H1 (cell line): ENCODE measurements around the gene ZNF423. TPM values are rescaled to one million over a fixed set of nuclear protein-coding genes. Genes with fewer than 3 reads are reported as not detected.

ENCODE experiments used
- CTCF ChIA-PET: fragments of 300-600 bp; sonication (Branson Sonifier 250); formaldehyde crosslinking; loops from one replicate; lab custom pipeline; 2021; ENCODE audit not compliant: partially characterized antibody; lab: Charles Lee
- POLR2A ChIA-PET: fragments of 300-600 bp; sonication (Branson Sonifier 250); formaldehyde crosslinking; loops from one replicate; lab custom pipeline; 2021; ENCODE audit warnings: inconsistent platforms; ENCODE audit not compliant: partially characterized antibody; lab: Charles Lee
- DNase-seq, 2 experiments: peaks; one replicate each; pipeline versions ENCODE4 v3.0.0 to v3.0.0-alpha.2; 2010 to 2022; ENCODE audit warnings: low spot score in 2 of 2, low read depth in 1 of 2, mixed read lengths in 1 of 2
- FAIRE-seq: peaks from 2 replicates; lab custom pipeline; 2011; peaks lifted over from hg19 to GRCh38; lab: Jason Lieb, UNC
- H2AFZ ChIP-seq: 2 replicates; pipeline ENCODE4 v1.8.1; 2012; ENCODE audit warnings: low read length, inconsistent platforms
- H2AK5ac ChIP-seq: 2 replicates; pipeline ENCODE4 v1.6.1; 2013; ENCODE audit warnings: low read depth, low read length
- H2BK120ac ChIP-seq: replicated peaks from 2 replicates; pipeline ENCODE3; 2013; ENCODE audit warnings: low read depth, low read length, inconsistent platforms
- H2BK12ac ChIP-seq: 2 replicates; pipeline ENCODE4 v1.6.1; 2013; ENCODE audit warnings: low read depth, low read length
- H2BK15ac ChIP-seq: 2 replicates; pipeline ENCODE4 v1.6.1; 2013; ENCODE audit warnings: low read length
- H2BK20ac ChIP-seq: 2 replicates; pipeline ENCODE4 v1.6.1; 2013; ENCODE audit warnings: low read length
- H2BK5ac ChIP-seq: 2 replicates; pipeline ENCODE4 v1.6.1; 2013; ENCODE audit warnings: low read depth, low read length
- H3K14ac ChIP-seq: 2 replicates; pipeline ENCODE4 v1.6.1; 2013; ENCODE audit warnings: inconsistent platforms; ENCODE audit not compliant: insufficient read length
- H3K18ac ChIP-seq: 2 replicates; pipeline ENCODE4 v1.6.1; 2013; ENCODE audit warnings: low read length; ENCODE audit errors: extremely low read depth
- H3K23ac ChIP-seq: 2 replicates; pipeline ENCODE4 v1.6.1; 2013; ENCODE audit warnings: inconsistent platforms; ENCODE audit not compliant: insufficient read length
- H3K23me2 ChIP-seq: 2 replicates; pipeline ENCODE4 v1.6.1; 2013; ENCODE audit warnings: low read depth, low read length
- H3K27ac ChIP-seq: 2 replicates; pipeline ENCODE4 v1.6.1; 2011; ENCODE audit warnings: low read depth, low read length, inconsistent platforms
- H3K27me3 ChIP-seq, 4 experiments: replicated peaks in 1 of 4; 1 replicate in 1 of 4; 2 replicates in 3 of 4; pipeline versions ENCODE4 v1.6.1 to v1.8.1; 2011 to 2013; ENCODE audit warnings: low read length in 3 of 4, mild to moderate bottlenecking in 3 of 4, inconsistent platforms in 2 of 4, mixed read lengths in 2 of 4, moderate library complexity in 1 of 4; ENCODE audit not compliant: control insufficient read depth in 3 of 4, insufficient read depth in 3 of 4; ENCODE audit errors: extremely low read depth in 1 of 4
- H3K36me3 ChIP-seq, 4 experiments: 2 replicates each; pipeline versions ENCODE4 v1.6.1 to v1.8.1; 2011 to 2013; ENCODE audit warnings: mild to moderate bottlenecking in 4 of 4, low read length in 3 of 4, moderate library complexity in 2 of 4, control low read depth in 1 of 4, inconsistent platforms in 1 of 4; ENCODE audit not compliant: insufficient read depth in 4 of 4, control insufficient read depth in 2 of 4
- H3K4ac ChIP-seq: replicated peaks from 2 replicates; pipeline ENCODE3; 2013; ENCODE audit warnings: low read length, low read depth, mixed read lengths, inconsistent platforms; ENCODE audit not compliant: insufficient read length
- H3K4me1 ChIP-seq, 4 experiments: replicated peaks in 1 of 4; 1 replicate in 1 of 4; 2 replicates in 3 of 4; pipeline versions ENCODE4 v1.6.1 to v1.8.1; 2011 to 2013; ENCODE audit warnings: low read length in 3 of 4, inconsistent platforms in 2 of 4, mixed read lengths in 1 of 4; ENCODE audit not compliant: insufficient read depth in 4 of 4, control insufficient read depth in 3 of 4
- H3K4me2 ChIP-seq, 2 experiments: 2 replicates each; pipeline versions ENCODE4 v1.6.1 to v1.8.1; 2011 to 2013; ENCODE audit warnings: low read depth in 2 of 2, low read length in 2 of 2, control low read depth in 1 of 2, inconsistent platforms in 1 of 2, mild to moderate bottlenecking in 1 of 2; ENCODE audit not compliant: insufficient read depth in 1 of 2
- H3K4me3 ChIP-seq, 4 experiments: fragments of 200-600, 300-600 bp in 1 of 4; sonication (generic), shearing (Covaris generic), sonication (Bioruptor Twin) in 1 of 4; 2 replicates each; pipeline versions ENCODE4 v1.5.1 to v1.8.1; 2011 to 2016; ENCODE audit warnings: low read length in 4 of 4, low read depth in 3 of 4, control low read depth in 2 of 4, inconsistent platforms in 2 of 4, mild to moderate bottlenecking in 2 of 4, mixed read lengths in 1 of 4, moderate library complexity in 1 of 4; ENCODE audit not compliant: insufficient read depth in 2 of 4; ENCODE audit errors: extremely low read depth in 1 of 4
- H3K56ac ChIP-seq: replicated peaks from 2 replicates; pipeline ENCODE3; 2013; ENCODE audit warnings: low read depth, mild to moderate bottlenecking, mixed read lengths, low read length, inconsistent platforms; ENCODE audit not compliant: insufficient read length
- H3K79me1 ChIP-seq: 2 replicates; pipeline ENCODE4 v1.6.1; 2013; ENCODE audit warnings: low read depth, low read length, control low read depth
- H3K79me2 ChIP-seq, 2 experiments: 2 replicates each; pipeline versions ENCODE4 v1.6.1 to v1.8.1; 2012 to 2013; ENCODE audit warnings: low read length in 2 of 2, mild to moderate bottlenecking in 2 of 2, inconsistent platforms in 1 of 2; ENCODE audit not compliant: insufficient read depth in 2 of 2, control insufficient read depth in 1 of 2
- H3K9ac ChIP-seq, 4 experiments: replicated peaks in 1 of 4; 1 replicate in 1 of 4; 2 replicates in 3 of 4; pipeline versions ENCODE4 v1.6.1 to v1.8.1; 2011 to 2013; ENCODE audit warnings: low read depth in 3 of 4, low read length in 3 of 4, control low read depth in 2 of 4, mild to moderate bottlenecking in 2 of 4, moderate library complexity in 2 of 4, inconsistent platforms in 1 of 4; ENCODE audit errors: extremely low read depth in 1 of 4
- H3K9me3 ChIP-seq, 2 experiments: 2 replicates each; pipeline versions ENCODE4 v1.6.1 to v1.8.1; 2012 to 2013; ENCODE audit warnings: mild to moderate bottlenecking in 2 of 2, moderate library complexity in 2 of 2, control low read depth in 1 of 2, inconsistent platforms in 1 of 2, low read depth in 1 of 2, low read length in 1 of 2, mixed read lengths in 1 of 2; ENCODE audit not compliant: insufficient read depth in 2 of 2
- H4K20me1 ChIP-seq, 2 experiments: replicated peaks in 1 of 2; 2 replicates each; pipeline versions ENCODE3 to v1.8.1; 2011 to 2013; ENCODE audit warnings: inconsistent platforms in 2 of 2, low read length in 2 of 2, mild to moderate bottlenecking in 1 of 2; ENCODE audit not compliant: insufficient read depth in 2 of 2, control insufficient read depth in 1 of 2
- H4K5ac ChIP-seq: 2 replicates; pipeline ENCODE4 v1.6.1; 2013; ENCODE audit warnings: low read length, low read depth, mixed read lengths, inconsistent platforms; ENCODE audit not compliant: insufficient read length
- H4K8ac ChIP-seq: 2 replicates; pipeline ENCODE4 v1.8.0; 2013; ENCODE audit warnings: mild to moderate bottlenecking, moderate library complexity, low read length, inconsistent platforms; ENCODE audit not compliant: insufficient read depth; ENCODE audit errors: extremely low read depth
- H4K91ac ChIP-seq: replicated peaks from 2 replicates; pipeline ENCODE3; 2013; ENCODE audit warnings: low read length, mixed read lengths, inconsistent platforms; ENCODE audit not compliant: insufficient read length
- ATF2 ChIP-seq: IDR thresholded peaks from 2 replicates; pipeline ENCODE4 v1.6.1; 2012; ENCODE audit warnings: low read length, inconsistent platforms
- CBX8 ChIP-seq: fragments of 300-800, 300-1000 bp; sonication (generic); IDR thresholded peaks from 2 replicates; pipeline ENCODE4 v1.7.1; 2016; ENCODE audit warnings: low read depth, low read length, borderline replicate concordance
- EP300 ChIP-seq, 2 experiments: IDR thresholded peaks; 1 replicate in 1 of 2; 2 replicates in 1 of 2; pipeline ENCODE4 v1.6.1; 2011 to 2012; ENCODE audit warnings: low read depth in 2 of 2, low read length in 2 of 2, mild to moderate bottlenecking in 2 of 2, borderline replicate concordance in 1 of 2, inconsistent platforms in 1 of 2, moderate library complexity in 1 of 2
- NANOG ChIP-seq: IDR thresholded peaks from 2 replicates; pipeline ENCODE4 v1.6.1; 2011; ENCODE audit warnings: low read length, low read depth, mild to moderate bottlenecking, inconsistent platforms; ENCODE audit not compliant: insufficient read depth, poor library complexity, severe bottlenecking
- NRF1 ChIP-seq: IDR thresholded peaks from 2 replicates; pipeline ENCODE4 v1.6.1; 2011; ENCODE audit warnings: mild to moderate bottlenecking, low read depth, low read length, improper control_type of control experiment
- RFX5 ChIP-seq: IDR thresholded peaks from 2 replicates; pipeline ENCODE4 v1.6.1; 2011; ENCODE audit warnings: low read depth, low read length, improper control_type of control experiment, borderline replicate concordance
- RXRA ChIP-seq: IDR thresholded peaks from 2 replicates; pipeline ENCODE4 v1.6.1; 2011; ENCODE audit warnings: low read depth, mild to moderate bottlenecking, low read length, moderate library complexity; ENCODE audit not compliant: insufficient read depth
- SP1 ChIP-seq: IDR thresholded peaks from 2 replicates; pipeline ENCODE4 v1.6.1; 2011; ENCODE audit warnings: low read depth, low read length
- SRF ChIP-seq: IDR thresholded peaks from 2 replicates; pipeline ENCODE4 v1.6.1; 2011; ENCODE audit warnings: mild to moderate bottlenecking, low read depth, low read length, moderate library complexity
- WGBS, 2 experiments: shearing (Covaris generic) in 1 of 2; methylation state at CpG; one replicate each; pipeline versions ENCODE4 v1.1.6 to v1.1.7; 2013 to 2015; ENCODE audit warnings: low lambda C conversion rate in 2 of 2, mixed read lengths in 2 of 2, inconsistent platforms in 1 of 2, low coverage in 1 of 2, missing lambda C conversion rate in 1 of 2; ENCODE audit not compliant: insufficient replicate concordance in 2 of 2, insufficient coverage in 1 of 2, insufficient read length in 1 of 2; ENCODE audit errors: extremely low coverage in 1 of 2, missing lambda C conversion rate in 1 of 2; 5-methylcytosine and 5-hydroxymethylcytosine counted together
- polyA plus RNA-seq, 7 experiments: library from polyadenylated mRNA; depleted of rRNA in 3 of 7; stranded (reverse) in 5 of 7; unstranded in 2 of 7; fragments of >200 nt in 5 of 7; fragments of 200-250 nt in 2 of 7; gene quantifications; 1 replicate in 5 of 7; 2 replicates in 1 of 7; 4 replicates in 1 of 7; pipeline versions ENCODE4 v1.2.1 to v1.2.3, GENCODE V29; 2011 to 2013; ENCODE audit warnings: missing spikeins in 2 of 7, mixed read lengths in 2 of 7
- total RNA-seq: library from RNA; stranded (reverse); fragmentation: NEBNext Ultra II Directional; extraction: Animal tissue kit (Norgen Biotek cat#: 25700); gene quantifications from 2 replicates; pipeline ENCODE4 v1.2.1, GENCODE V29; 2021

The ZNF423 gene
- total and polyA plus RNA-seq, 2 of the 8 experiments (the other 6 are each of a cell fraction or from before 2014, with no cell fraction given) = 38.2 to 52.3 TPM

GRCh38 chr16:49809561-49809960 lies 46.4 kb downstream of the ZNF423 start:
- H3K4me3 ChIP-seq = no peak overlapping the region
- TF ChIP-seq ATF2 (no peak), RFX5 (no peak), EP300 (IDR thresholded peaks at IDR 0.05; ENCODE audit: borderline replicate concordance in 1 of 2, low read depth in 2 of 2, low read length in 2 of 2) (no peak), SRF (no peak), CBX8 (no peak), SP1 (no peak), NANOG (no peak), RXRA (no peak), NRF1 (no peak)
- 0 out of 8 replicates have a peak, but pooled peaks cover 0 to 2% (median 0%) of the 10 kb centered on the region in 4 experiments for H3K36me3 ChIP-seq
- H2BK120ac ChIP-seq = no peak overlapping the region
- H4K20me1 ChIP-seq = peaks cover 4 to 7% of the 10 kb centered on the region in 2 experiments
- no peaks in the 10 kb centered on the region for H3K23me2 ChIP-seq
- H2BK20ac ChIP-seq = no peak overlapping the region
- no peaks in the 10 kb centered on the region for H3K27me3 ChIP-seq
- H3K4me1 ChIP-seq = peaks cover 3 to 16% (median 9%) of the 10 kb centered on the region in 4 experiments
- H2AFZ ChIP-seq = no peak overlapping the region
- H3K27ac ChIP-seq = no peak overlapping the region
- no peak overlapping the region for H4K5ac ChIP-seq
- CTCF ChIA-PET = interaction anchor here (0.9 kb wide), 2 partner anchors 10 kb away, joined by 3 read pairs; no protein-coding TSS in a partner anchor
- H4K91ac ChIP-seq = no peak overlapping the region
- H3K18ac ChIP-seq = no peak overlapping the region
- H3K14ac ChIP-seq = no peak overlapping the region
- POLR2A ChIA-PET = interaction anchor here (1.0 kb wide), 1 partner anchor 11 kb away, joined by 3 read pairs; no protein-coding TSS in a partner anchor
- peaks cover 8% of the 10 kb centered on the region for H3K79me1 ChIP-seq
- no peak for DNase-seq
- H2AK5ac ChIP-seq = no peak overlapping the region
- peaks cover 0 to 56% of the 10 kb centered on the region in 2 experiments; a peak in 2 of 4 replicates for H3K79me2 ChIP-seq
- no peak overlapping the region for H3K23ac ChIP-seq
- H2BK5ac ChIP-seq = 0 out of 2 replicates have a peak overlapping the region, but pooled peaks have one; percentile 39
- H3K4me2 ChIP-seq = no peak overlapping the region
- no peak for FAIRE-seq
- no peak overlapping the region for H4K8ac ChIP-seq
- no peak overlapping the region for H2BK12ac ChIP-seq
- no peaks in the 10 kb centered on the region for H3K9me3 ChIP-seq
- H3K4ac ChIP-seq = no peak overlapping the region
- 84% methylated on average over 7 of the region's 8 CpGs; no CpG with 5 or more reads in 1 of the 2 experiments for WGBS, 2 experiments
- no peak overlapping the region for H3K9ac ChIP-seq
- H2BK15ac ChIP-seq = no peak overlapping the region
- H3K56ac ChIP-seq = no peak overlapping the region
